ENCODE data around the gene OR52B6.

- TF ChIP-seq, protein P1, sequence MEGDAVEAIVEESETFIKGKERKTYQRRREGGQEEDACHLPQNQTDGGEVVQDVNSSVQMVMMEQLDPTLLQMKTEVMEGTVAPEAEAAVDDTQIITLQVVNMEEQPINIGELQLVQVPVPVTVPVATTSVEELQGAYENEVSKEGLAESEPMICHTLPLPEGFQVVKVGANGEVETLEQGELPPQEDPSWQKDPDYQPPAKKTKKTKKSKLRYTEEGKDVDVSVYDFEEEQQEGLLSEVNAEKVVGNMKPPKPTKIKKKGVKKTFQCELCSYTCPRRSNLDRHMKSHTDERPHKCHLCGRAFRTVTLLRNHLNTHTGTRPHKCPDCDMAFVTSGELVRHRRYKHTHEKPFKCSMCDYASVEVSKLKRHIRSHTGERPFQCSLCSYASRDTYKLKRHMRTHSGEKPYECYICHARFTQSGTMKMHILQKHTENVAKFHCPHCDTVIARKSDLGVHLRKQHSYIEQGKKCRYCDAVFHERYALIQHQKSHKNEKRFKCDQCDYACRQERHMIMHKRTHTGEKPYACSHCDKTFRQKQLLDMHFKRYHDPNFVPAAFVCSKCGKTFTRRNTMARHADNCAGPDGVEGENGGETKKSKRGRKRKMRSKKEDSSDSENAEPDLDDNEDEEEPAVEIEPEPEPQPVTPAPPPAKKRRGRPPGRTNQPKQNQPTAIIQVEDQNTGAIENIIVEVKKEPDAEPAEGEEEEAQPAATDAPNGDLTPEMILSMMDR (IDR thresholded peaks at IDR 0.05): no peak
- TF ChIP-seq NR3C1 (CRISPR knock-in tag; conservative IDR thresholded peaks at IDR 0.05; ENCODE audit: low read depth): no peak
- TF ChIP-seq ATF1 (CRISPR knock-in tag; IDR thresholded peaks at IDR 0.05): no peak
- TF ChIP-seq FOXP4 (CRISPR knock-in tag; IDR thresholded peaks at IDR 0.05): no peak
These were observed 45.5 kb downstream of the OR52B6 start for GRCh38 chr11:5626196-5626595.
